HEK293 (cell line): ENCODE results near the gene DGKB.

Experiments
- CTCF ChIA-PET: fragments of 350-600 bp; formaldehyde crosslinking; extraction: SDS; loops from one replicate; lab custom pipeline; 2021; ENCODE audit warnings: antibody characterized with exemption; lab: Yijun Ruan, JAX
- POLR2A ChIA-PET: fragments of 300-600 bp; formaldehyde crosslinking; extraction: SDS; loops from one replicate; lab custom pipeline; 2020; ENCODE audit warnings: antibody characterized with exemption, inconsistent platforms; lab: Yijun Ruan, JAX
- H3K27ac ChIP-seq: fragments of 200-500 bp; sonication (Bioruptor generic); 2 replicates; pipeline ENCODE4 v1.5.1; 2014; ENCODE audit warnings: low read depth, low read length, control low read depth, inconsistent platforms; ENCODE audit errors: extremely low read depth
- H3K36me3 ChIP-seq, 2 experiments: fragments of 200-500 bp in 1 of 2; sonication (Bioruptor generic) in 1 of 2; 1 replicate in 1 of 2; 2 replicates in 1 of 2; pipeline ENCODE4 v1.5.1; 2014 to 2017; ENCODE audit warnings: inconsistent platforms in 2 of 2, low read length in 2 of 2; ENCODE audit not compliant: control insufficient read depth in 2 of 2, insufficient read depth in 1 of 2
- H3K4me1 ChIP-seq: fragments of 200-500 bp; sonication (Bioruptor generic); 2 replicates; pipeline ENCODE4 v1.5.1; 2014; ENCODE audit warnings: mild to moderate bottlenecking, low read length, inconsistent platforms; ENCODE audit not compliant: control insufficient read depth, insufficient read depth
- H3K4me3 ChIP-seq: 2 replicates; pipeline ENCODE4 v1.5.1; 2011; ENCODE audit warnings: low read depth, mild to moderate bottlenecking, control low read depth, low read length, moderate library complexity
- H3K9me3 ChIP-seq: fragments of 200-500 bp; sonication (Bioruptor generic); 2 replicates; pipeline ENCODE4 v1.5.1; 2014; ENCODE audit warnings: low read depth, low read length, inconsistent platforms; ENCODE audit not compliant: control insufficient read depth, insufficient read depth
- GLI2 ChIP-seq: fragments of 450-650 bp; formaldehyde crosslinking; IDR thresholded peaks from 2 replicates; pipeline ENCODE4; 2017; ENCODE audit warnings: missing biosample characterization, missing genetic modification characterization, low read depth, borderline replicate concordance
- ZNF211 ChIP-seq: fragments of 450-650 bp; formaldehyde crosslinking; IDR thresholded peaks from 2 replicates; pipeline ENCODE4 v1.5.1; 2016; ENCODE audit warnings: low read depth, missing biosample characterization, missing genetic modification characterization
- ZNF214 ChIP-seq: fragments of 450-650 bp; formaldehyde crosslinking; IDR thresholded peaks from 2 replicates; pipeline ENCODE4 v1.5.1; 2017; ENCODE audit warnings: missing biosample characterization, mild to moderate bottlenecking, missing genetic modification characterization, borderline replicate concordance
- ZNF37A ChIP-seq: fragments of 450-650 bp; IDR thresholded peaks from 2 replicates; pipeline ENCODE4 v1.5.1; 2018; ENCODE audit warnings: missing biosample characterization, missing genetic modification characterization
- ZNF654 ChIP-seq: fragments of 450-650 bp; formaldehyde crosslinking; IDR thresholded peaks from 2 replicates; pipeline ENCODE4 v1.5.1; 2016; ENCODE audit warnings: low read depth, missing biosample characterization, missing genetic modification characterization
- ZNF701 ChIP-seq: fragments of 450-650 bp; formaldehyde crosslinking; IDR thresholded peaks from 2 replicates; pipeline ENCODE4 v1.5.1; 2016; ENCODE audit warnings: missing biosample characterization, missing genetic modification characterization
- TF ChIP-seq, protein P1 (sequence below): fragments of 450-650 bp; formaldehyde crosslinking; IDR thresholded peaks from 2 replicates; pipeline ENCODE4 v1.5.1; 2016; ENCODE audit warnings: missing biosample characterization, missing genetic modification characterization
- TF ChIP-seq, protein P2 (sequence below): fragments of 450-650 bp; formaldehyde crosslinking; IDR thresholded peaks from 2 replicates; pipeline ENCODE4 v1.5.1; 2016; ENCODE audit warnings: missing biosample characterization, missing genetic modification characterization
- TF ChIP-seq, protein P3 (sequence below): fragments of 450-650 bp; formaldehyde crosslinking; IDR thresholded peaks from 2 replicates; pipeline ENCODE4 v1.5.1; 2016; ENCODE audit warnings: missing biosample characterization, missing genetic modification characterization
- TF ChIP-seq, protein P4 (sequence below): fragments of 450-650 bp; formaldehyde crosslinking; IDR thresholded peaks from 2 replicates; pipeline ENCODE4 v1.5.1; 2016; ENCODE audit warnings: missing biosample characterization, missing genetic modification characterization
- TF ChIP-seq, protein P5 (sequence below): fragments of 450-650 bp; formaldehyde crosslinking; IDR thresholded peaks from 2 replicates; pipeline ENCODE4 v1.5.1; 2016; ENCODE audit warnings: missing biosample characterization, missing genetic modification characterization

Gene DGKB

DNA sequence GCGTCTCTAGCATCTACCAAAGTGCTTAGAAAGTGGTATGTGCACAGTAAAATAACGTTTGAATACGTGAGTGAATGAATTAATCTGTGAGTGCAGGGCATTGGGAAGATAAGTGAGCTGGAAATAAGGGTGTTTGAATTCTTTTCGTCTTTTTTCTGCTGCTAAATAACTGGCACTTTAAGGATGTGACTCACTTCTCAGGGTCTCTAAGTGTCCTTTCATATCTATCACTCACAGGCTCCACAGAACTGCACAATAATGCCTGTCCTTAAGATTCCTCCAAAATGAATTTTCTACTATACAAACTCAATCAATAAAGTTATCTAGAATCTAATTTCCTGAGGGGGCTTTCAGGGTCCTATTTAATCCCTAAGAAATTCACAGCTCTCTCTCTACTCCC, 3.2 kb upstream of the DGKB start (continued):
- TF ChIP-seq, protein P1, sequence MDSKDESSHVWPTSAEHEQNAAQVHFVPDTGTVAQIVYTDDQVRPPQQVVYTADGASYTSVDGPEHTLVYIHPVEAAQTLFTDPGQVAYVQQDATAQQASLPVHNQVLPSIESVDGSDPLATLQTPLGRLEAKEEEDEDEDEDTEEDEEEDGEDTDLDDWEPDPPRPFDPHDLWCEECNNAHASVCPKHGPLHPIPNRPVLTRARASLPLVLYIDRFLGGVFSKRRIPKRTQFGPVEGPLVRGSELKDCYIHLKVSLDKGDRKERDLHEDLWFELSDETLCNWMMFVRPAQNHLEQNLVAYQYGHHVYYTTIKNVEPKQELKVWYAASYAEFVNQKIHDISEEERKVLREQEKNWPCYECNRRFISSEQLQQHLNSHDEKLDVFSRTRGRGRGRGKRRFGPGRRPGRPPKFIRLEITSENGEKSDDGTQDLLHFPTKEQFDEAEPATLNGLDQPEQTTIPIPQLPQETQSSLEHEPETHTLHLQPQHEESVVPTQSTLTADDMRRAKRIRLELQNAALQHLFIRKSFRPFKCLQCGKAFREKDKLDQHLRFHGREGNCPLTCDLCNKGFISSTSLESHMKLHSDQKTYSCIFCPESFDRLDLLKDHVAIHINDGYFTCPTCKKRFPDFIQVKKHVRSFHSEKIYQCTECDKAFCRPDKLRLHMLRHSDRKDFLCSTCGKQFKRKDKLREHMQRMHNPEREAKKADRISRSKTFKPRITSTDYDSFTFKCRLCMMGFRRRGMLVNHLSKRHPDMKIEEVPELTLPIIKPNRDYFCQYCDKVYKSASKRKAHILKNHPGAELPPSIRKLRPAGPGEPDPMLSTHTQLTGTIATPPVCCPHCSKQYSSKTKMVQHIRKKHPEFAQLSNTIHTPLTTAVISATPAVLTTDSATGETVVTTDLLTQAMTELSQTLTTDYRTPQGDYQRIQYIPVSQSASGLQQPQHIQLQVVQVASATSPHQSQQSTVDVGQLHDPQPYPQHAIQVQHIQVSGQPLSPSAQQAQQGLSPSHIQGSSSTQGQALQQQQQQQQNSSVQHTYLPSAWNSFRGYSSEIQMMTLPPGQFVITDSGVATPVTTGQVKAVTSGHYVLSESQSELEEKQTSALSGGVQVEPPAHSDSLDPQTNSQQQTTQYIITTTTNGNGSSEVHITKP (tag by site-specific recombination) = no peak

DNA sequence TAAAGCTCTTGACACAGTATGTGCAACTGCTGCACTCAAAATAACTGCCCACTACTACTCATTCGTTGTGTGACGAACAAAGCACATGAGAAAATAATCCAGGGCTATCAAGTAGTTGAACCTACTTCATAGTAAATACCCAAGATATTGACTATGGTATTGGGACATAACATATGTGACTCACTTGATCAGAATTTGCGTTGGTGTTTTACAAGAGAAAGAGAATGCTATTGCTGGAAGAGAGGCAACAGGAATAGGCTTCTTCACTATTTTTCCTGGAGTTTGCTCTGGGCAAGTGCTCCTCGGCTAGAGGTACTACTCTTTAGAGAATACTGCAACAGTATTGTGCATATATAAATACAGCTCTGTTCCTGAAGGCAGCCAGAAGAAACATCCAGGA, 2.5 kb downstream of the DGKB start:
- Histone ChIP-seq H3K4me3 (no peak overlapping the region), H3K9me3 (no peaks in the 10 kb centered on the region), H3K36me3 (no peaks in the 10 kb centered on the region), H3K27ac (no peak overlapping the region), H3K4me1 (no peaks in the 10 kb centered on the region)
- ChIA-PET CTCF (no interaction called here), POLR2A (no interaction called here)
- TF ChIP-seq, protein P2, sequence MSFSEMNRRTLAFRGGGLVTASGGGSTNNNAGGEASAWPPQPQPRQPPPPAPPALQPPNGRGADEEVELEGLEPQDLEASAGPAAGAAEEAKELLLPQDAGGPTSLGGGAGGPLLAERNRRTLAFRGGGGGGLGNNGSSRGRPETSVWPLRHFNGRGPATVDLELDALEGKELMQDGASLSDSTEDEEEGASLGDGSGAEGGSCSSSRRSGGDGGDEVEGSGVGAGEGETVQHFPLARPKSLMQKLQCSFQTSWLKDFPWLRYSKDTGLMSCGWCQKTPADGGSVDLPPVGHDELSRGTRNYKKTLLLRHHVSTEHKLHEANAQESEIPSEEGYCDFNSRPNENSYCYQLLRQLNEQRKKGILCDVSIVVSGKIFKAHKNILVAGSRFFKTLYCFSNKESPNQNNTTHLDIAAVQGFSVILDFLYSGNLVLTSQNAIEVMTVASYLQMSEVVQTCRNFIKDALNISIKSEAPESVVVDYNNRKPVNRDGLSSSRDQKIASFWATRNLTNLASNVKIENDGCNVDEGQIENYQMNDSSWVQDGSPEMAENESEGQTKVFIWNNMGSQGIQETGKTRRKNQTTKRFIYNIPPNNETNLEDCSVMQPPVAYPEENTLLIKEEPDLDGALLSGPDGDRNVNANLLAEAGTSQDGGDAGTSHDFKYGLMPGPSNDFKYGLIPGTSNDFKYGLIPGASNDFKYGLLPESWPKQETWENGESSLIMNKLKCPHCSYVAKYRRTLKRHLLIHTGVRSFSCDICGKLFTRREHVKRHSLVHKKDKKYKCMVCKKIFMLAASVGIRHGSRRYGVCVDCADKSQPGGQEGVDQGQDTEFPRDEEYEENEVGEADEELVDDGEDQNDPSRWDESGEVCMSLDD (tag by site-specific recombination) = no peak
- TF ChIP-seq GLI2 (tag by site-specific recombination) (no peak), ZNF211 (tag by site-specific recombination) (no peak), ZNF214 (no peak)
- TF ChIP-seq, protein P3, sequence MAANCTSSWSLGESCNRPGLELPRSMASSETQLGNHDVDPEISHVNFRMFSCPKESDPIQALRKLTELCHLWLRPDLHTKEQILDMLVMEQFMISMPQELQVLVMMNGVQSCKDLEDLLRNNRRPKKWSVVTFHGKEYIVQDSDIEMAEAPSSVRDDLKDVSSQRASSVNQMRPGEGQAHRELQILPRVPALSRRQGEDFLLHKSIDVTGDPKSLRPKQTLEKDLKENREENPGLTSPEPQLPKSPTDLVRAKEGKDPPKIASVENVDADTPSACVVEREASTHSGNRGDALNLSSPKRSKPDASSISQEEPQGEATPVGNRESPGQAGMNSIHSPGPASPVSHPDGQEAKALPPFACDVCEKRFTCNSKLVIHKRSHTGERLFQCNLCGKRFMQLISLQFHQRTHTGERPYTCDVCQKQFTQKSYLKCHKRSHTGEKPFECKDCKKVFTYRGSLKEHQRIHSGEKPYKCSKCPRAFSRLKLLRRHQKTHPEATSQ (tag by site-specific recombination) = no peak
- TF ChIP-seq, protein P4, sequence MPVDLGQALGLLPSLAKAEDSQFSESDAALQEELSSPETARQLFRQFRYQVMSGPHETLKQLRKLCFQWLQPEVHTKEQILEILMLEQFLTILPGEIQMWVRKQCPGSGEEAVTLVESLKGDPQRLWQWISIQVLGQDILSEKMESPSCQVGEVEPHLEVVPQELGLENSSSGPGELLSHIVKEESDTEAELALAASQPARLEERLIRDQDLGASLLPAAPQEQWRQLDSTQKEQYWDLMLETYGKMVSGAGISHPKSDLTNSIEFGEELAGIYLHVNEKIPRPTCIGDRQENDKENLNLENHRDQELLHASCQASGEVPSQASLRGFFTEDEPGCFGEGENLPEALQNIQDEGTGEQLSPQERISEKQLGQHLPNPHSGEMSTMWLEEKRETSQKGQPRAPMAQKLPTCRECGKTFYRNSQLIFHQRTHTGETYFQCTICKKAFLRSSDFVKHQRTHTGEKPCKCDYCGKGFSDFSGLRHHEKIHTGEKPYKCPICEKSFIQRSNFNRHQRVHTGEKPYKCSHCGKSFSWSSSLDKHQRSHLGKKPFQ (tag by site-specific recombination) = no peak
- TF ChIP-seq, all 188 proteins: peak for 0

DNA sequence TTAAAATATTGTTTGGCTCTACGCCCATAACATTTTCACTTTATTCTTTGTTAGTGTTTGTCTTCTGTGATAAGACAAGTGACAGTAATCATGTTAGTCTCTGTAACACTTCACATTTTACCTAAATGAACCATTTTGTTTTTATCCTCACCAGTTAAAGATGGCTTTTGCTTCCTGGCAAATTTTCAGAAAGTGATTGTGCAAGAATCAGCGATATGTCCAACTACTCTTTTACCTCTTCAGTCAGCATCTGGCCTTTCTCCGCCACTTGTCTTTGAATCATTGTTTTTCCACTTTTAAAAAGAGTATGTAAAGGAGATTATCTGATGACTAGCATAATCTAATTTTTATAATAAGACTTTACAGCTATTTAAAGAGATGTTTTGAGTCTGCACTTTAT, 3.5 kb downstream of the DGKB start:
- Histone ChIP-seq H3K4me3 (no peak overlapping the region), H3K36me3 (no peaks in the 10 kb centered on the region), H3K9me3 (no peaks in the 10 kb centered on the region), H3K27ac (no peak overlapping the region), H3K4me1 (no peaks in the 10 kb centered on the region)
- POLR2A ChIA-PET = no interaction called here
- TF ChIP-seq ZNF37A (tag by site-specific recombination) (no peak), ZNF701 (tag by site-specific recombination) (no peak), ZNF654 (tag by site-specific recombination) (no peak)
- TF ChIP-seq, protein P5, sequence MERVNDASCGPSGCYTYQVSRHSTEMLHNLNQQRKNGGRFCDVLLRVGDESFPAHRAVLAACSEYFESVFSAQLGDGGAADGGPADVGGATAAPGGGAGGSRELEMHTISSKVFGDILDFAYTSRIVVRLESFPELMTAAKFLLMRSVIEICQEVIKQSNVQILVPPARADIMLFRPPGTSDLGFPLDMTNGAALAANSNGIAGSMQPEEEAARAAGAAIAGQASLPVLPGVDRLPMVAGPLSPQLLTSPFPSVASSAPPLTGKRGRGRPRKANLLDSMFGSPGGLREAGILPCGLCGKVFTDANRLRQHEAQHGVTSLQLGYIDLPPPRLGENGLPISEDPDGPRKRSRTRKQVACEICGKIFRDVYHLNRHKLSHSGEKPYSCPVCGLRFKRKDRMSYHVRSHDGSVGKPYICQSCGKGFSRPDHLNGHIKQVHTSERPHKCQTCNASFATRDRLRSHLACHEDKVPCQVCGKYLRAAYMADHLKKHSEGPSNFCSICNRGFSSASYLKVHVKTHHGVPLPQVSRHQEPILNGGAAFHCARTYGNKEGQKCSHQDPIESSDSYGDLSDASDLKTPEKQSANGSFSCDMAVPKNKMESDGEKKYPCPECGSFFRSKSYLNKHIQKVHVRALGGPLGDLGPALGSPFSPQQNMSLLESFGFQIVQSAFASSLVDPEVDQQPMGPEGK (tag by site-specific recombination) = no peak
- CTCF ChIA-PET = no interaction called here
